ENCODE measurements around the gene NPDC1.

Gene NPDC1

DNA sequence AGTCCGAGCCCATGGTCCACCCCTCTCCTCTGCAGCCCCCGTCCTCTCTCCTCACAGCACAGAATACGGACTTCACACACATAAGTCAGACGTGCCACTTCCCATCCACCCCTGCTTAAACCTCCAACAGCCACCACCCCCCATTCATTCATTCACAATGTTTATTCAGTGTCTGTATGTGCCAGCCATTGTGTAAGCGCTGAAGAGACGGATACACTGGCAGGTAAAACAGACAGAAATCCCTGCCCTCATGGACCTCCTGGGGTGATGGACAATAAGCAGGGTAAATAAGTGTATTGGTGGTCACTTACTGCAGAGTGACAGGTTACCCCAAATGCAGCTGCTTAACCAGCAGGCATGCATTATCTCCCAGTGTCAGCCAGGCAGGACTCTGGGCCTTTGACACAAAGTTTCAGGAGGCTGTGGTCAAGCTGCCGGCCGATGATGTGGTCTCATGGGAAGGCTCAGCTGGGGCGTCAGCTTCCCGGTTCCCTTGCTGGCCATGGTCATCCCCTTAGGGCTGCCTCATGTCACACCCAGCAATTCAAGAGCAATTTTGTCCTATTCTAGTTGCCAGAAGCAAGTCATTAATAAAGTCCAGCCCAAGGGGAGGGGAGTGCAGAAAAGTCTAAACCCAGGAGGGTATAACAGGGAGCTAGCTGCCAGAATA is 55.6 kb downstream of the NPDC1 start:
- no peak for DNase-seq

Data from fibroblast of upper back skin (primary cell).